ENCODE results near the gene RANBP9. TPM values are rescaled to one million over a fixed set of nuclear protein-coding genes. Genes with fewer than 3 reads are reported as not detected.
A peak's percentile ranks its signal among the peaks of the same experiment; 100 is the strongest.

Gene RANBP9
- polyA plus RNA-seq (2011; rRNA removed) (14.4 and 23.4 TPM in 2 replicates), polyA minus RNA-seq (2011; rRNA and poly(A)+ RNA removed) (12.9 and 19.1 TPM in 2 replicates)

GRCh38 chr6:13711733-13712598, at the start of gene RANBP9:
Gene RANBP9 (minus strand): TSS chr6:13711835. CDS start chr6:13711505, 330 bp downstream.
- Histone ChIP-seq H3K27me3 (ENCODE audit: control insufficient read depth, insufficient read depth, low read length) (no peaks in the 10 kb centered on the region), H3K36me3 (ENCODE audit: control insufficient read depth, insufficient read depth, low read length) (no peaks in the 10 kb centered on the region), H3K4me3 (ENCODE audit: low read depth, low read length) (peak within 1 kb of the TSS; percentile 71)
- CTCF ChIA-PET = no interaction called here
- POLR2A ChIA-PET = no interaction called here
- peak; percentile 54 for DNase-seq (ENCODE audit: low read depth)
- no peak for TF ChIP-seq CTCF (IDR thresholded peaks at IDR 0.05; ENCODE audit: insufficient read depth, low read depth, low read length)

DNA sequence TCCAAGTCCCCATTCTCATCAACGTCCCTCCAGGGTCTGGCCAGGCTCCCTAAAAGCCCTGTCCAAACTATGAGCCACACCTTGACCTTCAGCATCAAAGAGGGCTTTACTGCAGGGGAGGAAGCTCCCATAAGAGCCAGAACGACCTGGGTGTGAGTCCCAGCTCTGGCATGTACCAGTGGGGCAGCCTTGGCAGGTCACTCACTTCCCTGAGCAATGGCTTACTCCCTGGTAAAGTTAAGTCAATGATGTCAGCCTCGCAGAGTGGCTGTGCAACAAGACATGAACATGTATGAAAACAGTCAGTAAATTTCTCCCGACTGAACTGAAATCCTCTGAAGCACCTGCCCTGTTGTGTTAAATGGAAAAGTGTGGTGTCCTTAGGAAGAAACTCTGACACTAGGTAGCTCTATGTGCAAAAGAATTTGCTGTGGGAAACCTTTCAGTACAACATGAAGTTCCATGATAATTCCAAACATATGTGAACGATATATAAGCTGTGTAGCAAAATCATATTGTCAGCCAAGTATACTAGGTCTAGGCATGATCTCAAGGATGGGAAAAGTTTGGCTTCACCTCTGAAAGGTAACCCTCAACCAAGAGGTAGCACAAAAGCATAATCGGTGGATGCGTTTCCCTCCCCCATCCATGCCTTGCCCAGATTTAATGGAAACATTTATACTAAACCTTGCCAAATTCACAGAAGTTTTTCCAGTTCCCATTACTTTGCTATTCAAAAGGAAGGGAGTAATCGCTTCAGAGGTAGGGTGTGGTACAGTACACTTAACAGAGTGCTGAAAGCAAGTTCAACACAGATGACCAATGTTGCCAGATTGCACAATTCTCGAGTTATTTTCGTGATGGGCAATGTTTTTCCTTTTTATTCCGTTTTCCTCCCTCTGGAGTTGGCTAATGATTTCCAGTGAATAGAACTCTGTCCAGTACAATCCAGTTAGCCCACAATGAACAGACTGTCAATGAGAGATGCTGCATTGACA, 49.0 kb upstream of the RANBP9 start:
- no peaks in the 10 kb centered on the region; the same call in 1 of the 2 replicates for H3K27me3 ChIP-seq (ENCODE audit: control insufficient read depth, insufficient read depth, low read length)
- ChIA-PET CTCF (interaction anchor here (1.0 to 1.6 kb wide), 5 partner anchors 24 to 186 kb away, joined by 3 to 6 read pairs (median 3); partner anchors contain the start of gene SIRT5), POLR2A (no interaction called here)
- H3K36me3 ChIP-seq (ENCODE audit: control insufficient read depth, insufficient read depth, low read length) = no peaks in the 10 kb centered on the region
- TF ChIP-seq CTCF (IDR thresholded peaks at IDR 0.05; ENCODE audit: insufficient read depth, low read depth, low read length) = no peak
- peak; percentile 74 for DNase-seq (ENCODE audit: low read depth)
- H3K4me3 ChIP-seq (ENCODE audit: low read depth, low read length) = no peak overlapping the region

GRCh38 chr6:13759025-13759424, 47.4 kb upstream of the RANBP9 start:
- TF ChIP-seq CTCF (IDR thresholded peaks at IDR 0.05; ENCODE audit: insufficient read depth, low read depth, low read length) = no peak
- DNase-seq (ENCODE audit: low read depth) = no peak
- POLR2A ChIA-PET = no interaction called here
- CTCF ChIA-PET = interaction anchor here (0.5 to 1.6 kb wide), 3 partner anchors 22 to 821 kb away, joined by 3 to 4 read pairs (median 3); partner anchors contain the start of gene NOL7
- H3K36me3 ChIP-seq (ENCODE audit: control insufficient read depth, insufficient read depth, low read length) = no peaks in the 10 kb centered on the region
- H3K4me3 ChIP-seq (ENCODE audit: low read depth, low read length) = no peak overlapping the region
- H3K27me3 ChIP-seq (ENCODE audit: control insufficient read depth, insufficient read depth, low read length) = no peaks in the 10 kb centered on the region; the same call in 1 of the 2 replicates

DNA sequence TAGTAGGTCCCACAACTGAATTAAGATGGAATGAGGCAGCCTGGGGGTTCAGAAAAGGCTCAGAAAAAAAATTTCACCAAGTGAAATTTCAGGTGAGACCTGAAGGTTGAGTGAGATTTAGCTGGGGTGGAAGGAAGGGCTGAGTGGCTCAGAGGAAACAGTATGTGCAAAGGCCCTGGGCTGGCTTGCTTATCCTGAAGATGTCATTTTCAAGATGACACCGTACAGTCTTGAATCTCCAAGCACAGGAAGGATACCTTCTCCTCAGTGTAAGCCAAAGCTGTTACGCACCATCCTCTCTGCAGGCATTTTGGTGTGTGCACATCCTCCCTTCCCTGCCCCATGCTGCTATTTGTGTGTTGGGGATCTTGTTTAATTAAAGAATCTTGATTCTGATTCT, 43.0 kb upstream of the RANBP9 start:
- TF ChIP-seq CTCF (IDR thresholded peaks at IDR 0.05; ENCODE audit: insufficient read depth, low read depth, low read length) = no peak
- H3K27me3 ChIP-seq (ENCODE audit: control insufficient read depth, insufficient read depth, low read length) = no peaks in the 10 kb centered on the region; the same call in 1 of the 2 replicates
- CTCF ChIA-PET = no interaction called here
- no peak overlapping the region for H3K4me3 ChIP-seq (ENCODE audit: low read depth, low read length)
- no peaks in the 10 kb centered on the region for H3K36me3 ChIP-seq (ENCODE audit: control insufficient read depth, insufficient read depth, low read length)
- DNase-seq (ENCODE audit: low read depth) = no peak
- POLR2A ChIA-PET = no interaction called here
